Neural progenitor cell (in vitro differentiated cells): ENCODE measurements around the gene FAM20C. TPM values are rescaled to one million over a fixed set of nuclear protein-coding genes. Genes with fewer than 3 reads are reported as not detected.

Source experiments
- DNase-seq: peaks from one replicate; pipeline ENCODE4 v3.0.0-alpha.2; 2016; ENCODE audit warnings: low spot score
- H2AFZ ChIP-seq: fragments of 200-600 bp; sonication (generic); replicated peaks from 2 replicates; pipeline ENCODE4 v1.6.1; 2016; ENCODE audit warnings: antibody characterized with exemption
- H3F3A ChIP-seq: fragments of 200-600 bp; sonication (generic); 2 replicates; pipeline ENCODE4 v1.6.1; 2016; ENCODE audit warnings: antibody characterized with exemption, low read depth
- H3K27ac ChIP-seq: fragments of 200-600 bp; sonication (generic); 2 replicates; pipeline ENCODE4 v1.5.1; 2016; ENCODE audit warnings: mild to moderate bottlenecking
- H3K27me3 ChIP-seq: fragments of 200-600 bp; sonication (generic); 2 replicates; pipeline ENCODE4 v1.6.1; 2016; ENCODE audit warnings: mild to moderate bottlenecking, moderate library complexity
- H3K36me3 ChIP-seq: fragments of 200-600 bp; sonication (generic); 2 replicates; pipeline ENCODE4 v1.5.1; 2016
- H3K4me1 ChIP-seq: fragments of 200-600 bp; sonication (generic); 2 replicates; pipeline ENCODE4 v1.6.1; 2016; ENCODE audit warnings: mixed run types
- H3K4me2 ChIP-seq: fragments of 200-600 bp; sonication (generic); 2 replicates; pipeline ENCODE4 v1.6.1; 2016
- H3K4me3 ChIP-seq: fragments of 200-600 bp; sonication (generic); 2 replicates; pipeline ENCODE4 v1.5.1; 2016
- H3K79me2 ChIP-seq: fragments of 200-600 bp; sonication (generic); 2 replicates; pipeline ENCODE4 v1.6.1; 2016; ENCODE audit warnings: low read depth
- H3K9ac ChIP-seq: fragments of 200-600 bp; sonication (generic); 2 replicates; pipeline ENCODE4 v1.6.1; 2016
- H3K9me3 ChIP-seq: fragments of 200-600 bp; sonication (generic); 2 replicates; pipeline ENCODE4 v1.5.1; 2016; ENCODE audit warnings: low read depth
- H4K20me1 ChIP-seq: fragments of 200-600 bp; sonication (generic); 2 replicates; pipeline ENCODE4 v1.6.1; 2016; ENCODE audit warnings: low read depth
- H3K27ac Mint-ChIP-seq: 3 replicates; pipeline ENCODE4 v1.8.0; 2021; ENCODE audit warnings: mixed read lengths
- H3K27me3 Mint-ChIP-seq: 2 replicates; pipeline ENCODE4 v1.8.0; 2022; ENCODE audit warnings: low read depth, mild to moderate bottlenecking, inconsistent platforms, moderate library complexity, mixed read lengths; ENCODE audit not compliant: insufficient read depth
- H3K36me3 Mint-ChIP-seq: 3 replicates; pipeline ENCODE4 v1.8.0; 2021; ENCODE audit warnings: mixed read lengths
- H3K4me1 Mint-ChIP-seq: 3 replicates; pipeline ENCODE4 v1.8.0; 2021; ENCODE audit warnings: mixed read lengths
- H3K4me3 Mint-ChIP-seq: 3 replicates; pipeline ENCODE4 v1.8.0; 2021; ENCODE audit warnings: mild to moderate bottlenecking, moderate library complexity, mixed read lengths
- H3K9me3 Mint-ChIP-seq: 3 replicates; pipeline ENCODE4 v1.8.0; 2020; ENCODE audit warnings: mixed read lengths
- CTCF ChIP-seq: fragments of 200-600 bp; sonication (generic); IDR thresholded peaks from 2 replicates; pipeline ENCODE4 v1.5.1; 2017; ENCODE audit warnings: antibody characterized with exemption, mild to moderate bottlenecking
- EZH2 ChIP-seq: fragments of 200-600 bp; sonication (generic); IDR thresholded peaks from 2 replicates; pipeline ENCODE4 v1.6.1; 2017; ENCODE audit warnings: antibody characterized with exemption, mild to moderate bottlenecking, moderate library complexity
- EZH2phosphoT487 ChIP-seq: fragments of 200-600 bp; sonication (generic); IDR thresholded peaks from 2 replicates; pipeline ENCODE4 v1.6.1; 2017; ENCODE audit warnings: antibody characterized with exemption
- total RNA-seq: library from RNA; depleted of rRNA; stranded (reverse); fragments of >200 nt; gene quantifications from 2 replicates; pipeline ENCODE4 v1.2.3, GENCODE V29; 2015; ENCODE audit warnings: low replicate concordance

Gene FAM20C
- total RNA-seq, 1 donor from 2014 or later = 3.8 TPM

GRCh38 chr7:152702-153391 is 39.5 kb upstream of the FAM20C start:
- Histone ChIP-seq H3K9me3 (no peaks in the 10 kb centered on the region), H3F3A (peaks cover 6% of the 10 kb centered on the region), H3K4me3 (no peak overlapping the region), H3K27ac (no peak overlapping the region), H3K9ac (no peak overlapping the region), H3K79me2 (no peaks in the 10 kb centered on the region), H2AFZ (no peak overlapping the region), H3K27me3 (no peaks in the 10 kb centered on the region), H4K20me1 (no peaks in the 10 kb centered on the region), H3K4me1 (peaks cover 28% of the 10 kb centered on the region), H3K36me3 (no peaks in the 10 kb centered on the region), H3K4me2 (no peak overlapping the region)
- no peaks in the 10 kb centered on the region for H3K9me3 Mint-ChIP-seq
- H3K27me3 Mint-ChIP-seq = peaks cover 9% of the 10 kb centered on the region
- H3K36me3 Mint-ChIP-seq = peaks cover 2% of the 10 kb centered on the region
- peaks cover 44% of the 10 kb centered on the region for H3K4me1 Mint-ChIP-seq
- no peak overlapping the region for H3K4me3 Mint-ChIP-seq
- TF ChIP-seq CTCF (no peak), EZH2phosphoT487 (no peak), EZH2 (no peak)
- DNase-seq = no peak
- H3K27ac Mint-ChIP-seq = no peak overlapping the region

- no peaks in the 10 kb centered on the region for H3K36me3 Mint-ChIP-seq
- peaks cover 5% of the 10 kb centered on the region for H3F3A ChIP-seq
- peaks cover 12% of the 10 kb centered on the region for H3K27me3 Mint-ChIP-seq
- no peak overlapping the region for H3K4me2 ChIP-seq
- H3K4me3 ChIP-seq = no peak overlapping the region
- H3K9me3 ChIP-seq = no peaks in the 10 kb centered on the region
- H3K79me2 ChIP-seq = no peaks in the 10 kb centered on the region
- peaks cover 41% of the 10 kb centered on the region for H3K4me1 Mint-ChIP-seq
- no peak for TF ChIP-seq EZH2phosphoT487
- TF ChIP-seq CTCF = no peak
- no peak for TF ChIP-seq EZH2
- no peaks in the 10 kb centered on the region for H3K9me3 Mint-ChIP-seq
- H4K20me1 ChIP-seq = no peaks in the 10 kb centered on the region
- no peaks in the 10 kb centered on the region for H3K27me3 ChIP-seq
- no peak for DNase-seq
- no peak overlapping the region for H3K9ac ChIP-seq
- H2AFZ ChIP-seq = no peak overlapping the region
- H3K4me3 Mint-ChIP-seq = no peak overlapping the region
- peaks cover 24% of the 10 kb centered on the region for H3K4me1 ChIP-seq
- H3K36me3 ChIP-seq = no peaks in the 10 kb centered on the region
- no peak overlapping the region for H3K27ac Mint-ChIP-seq
- no peak overlapping the region for H3K27ac ChIP-seq
Measured at GRCh38 chr7:153604-154003, 38.8 kb upstream of the FAM20C start.

- H3K9me3 ChIP-seq = no peaks in the 10 kb centered on the region
- H3K4me3 Mint-ChIP-seq = no peak overlapping the region
- no peak overlapping the region for H3K27ac ChIP-seq
Measured at GRCh38 chr7:154096-154799, 38.1 kb upstream of the FAM20C start.

More at GRCh38 chr7:154096-154799, 38.1 kb upstream of the FAM20C start:
- Histone ChIP-seq H3F3A (peaks cover 3% of the 10 kb centered on the region), H3K9ac (no peak overlapping the region), H2AFZ (no peak overlapping the region), H3K36me3 (no peaks in the 10 kb centered on the region), H4K20me1 (no peaks in the 10 kb centered on the region), H3K4me1 (peaks cover 22% of the 10 kb centered on the region), H3K79me2 (no peaks in the 10 kb centered on the region), H3K27me3 (no peaks in the 10 kb centered on the region), H3K4me2 (no peak overlapping the region), H3K4me3 (no peak overlapping the region)
- peaks cover 9% of the 10 kb centered on the region for H3K27me3 Mint-ChIP-seq
- H3K36me3 Mint-ChIP-seq = no peaks in the 10 kb centered on the region
- DNase-seq = no peak
- H3K4me1 Mint-ChIP-seq = peaks cover 40% of the 10 kb centered on the region
- no peaks in the 10 kb centered on the region for H3K9me3 Mint-ChIP-seq
- no peak overlapping the region for H3K27ac Mint-ChIP-seq
- no peak for TF ChIP-seq CTCF
- no peak for TF ChIP-seq EZH2phosphoT487
- TF ChIP-seq EZH2 = no peak
